Mesenteric fat pad (tissue), 1 donor: Measurements from ENCODE around the gene CELSR1. TPM values are rescaled to one million over a fixed set of nuclear protein-coding genes. Genes with fewer than 3 reads are reported as not detected.
"Not testable (repeated sequence)": the region's sequence is repeated elsewhere in the genome, so short reads cannot be mapped to it uniquely, and the experiment has no call there.

Source experiments
- DNase-seq: peaks from one replicate; pipeline ENCODE4 v3.0.0-alpha.2; 2020; ENCODE audit warnings: low spot score
- total RNA-seq: library from RNA; stranded (reverse); fragmentation: NEBNext Ultra II Directional; extraction: Animal tissue kit (Norgen Biotek cat#: 25700); gene quantifications from one replicate; pipeline ENCODE4 v1.2.1, GENCODE V29; 2021
- donor health status: DM: yes; HTN: yes; CAD: no.

Gene CELSR1
- total RNA-seq, 1 donor from 2014 or later = 1.8 TPM

GRCh38 chr22:46335201-46336118 lies 202.0 kb downstream of the CELSR1 start, which contains the start of gene TRMU:
Gene TRMU, plus strand, starts transcription at chr22:46335714. Its CDS starts 51 bp downstream, at chr22:46335765.
- peak; percentile 97 for DNase-seq

DNA sequence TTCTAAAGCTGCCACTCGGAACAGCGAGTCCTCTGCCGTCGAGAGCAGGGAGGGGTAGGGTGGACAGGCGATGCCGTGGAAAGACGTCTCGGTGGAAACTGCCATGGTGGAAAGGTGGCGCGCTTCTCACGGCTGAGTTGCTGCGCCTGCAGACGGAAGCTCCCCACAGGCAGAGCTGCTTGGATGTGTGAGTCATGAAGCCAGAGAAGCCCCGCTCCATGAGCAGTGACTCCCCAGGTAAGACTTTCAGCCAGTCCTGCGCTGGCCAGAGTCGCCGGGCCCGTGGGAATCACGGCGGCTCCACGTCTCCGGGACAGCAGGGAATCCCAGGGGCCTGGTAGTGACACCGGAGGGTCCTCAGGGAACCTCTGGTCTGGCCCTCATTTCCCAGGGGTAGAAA lies 205.9 kb downstream of the CELSR1 start:
- no peak for DNase-seq

- DNase-seq = no peak
Observed at GRCh38 chr22:46330426-46330825, 207.0 kb downstream of the CELSR1 start.

DNA sequence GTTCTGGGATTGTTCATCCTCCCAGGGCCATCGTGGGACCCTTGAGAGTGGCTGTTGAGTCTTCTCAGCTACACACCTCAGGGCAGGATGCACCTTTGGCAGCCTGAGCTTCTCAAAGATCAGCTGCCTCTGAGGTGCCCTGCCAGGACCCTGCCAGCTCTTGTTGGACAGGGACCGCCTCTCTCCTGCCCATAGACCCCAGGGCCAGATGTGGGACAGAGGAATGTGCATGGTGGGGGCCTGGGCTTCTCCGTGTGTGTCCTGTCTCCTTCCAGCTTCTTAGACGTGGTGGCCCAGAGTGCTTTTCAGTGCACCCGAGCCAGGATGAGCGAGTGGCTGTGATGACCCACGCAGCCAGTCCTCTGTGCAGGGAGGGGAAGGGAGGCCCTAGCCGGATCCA lies 207.8 kb downstream of the CELSR1 start:
- DNase-seq = no peak

DNA sequence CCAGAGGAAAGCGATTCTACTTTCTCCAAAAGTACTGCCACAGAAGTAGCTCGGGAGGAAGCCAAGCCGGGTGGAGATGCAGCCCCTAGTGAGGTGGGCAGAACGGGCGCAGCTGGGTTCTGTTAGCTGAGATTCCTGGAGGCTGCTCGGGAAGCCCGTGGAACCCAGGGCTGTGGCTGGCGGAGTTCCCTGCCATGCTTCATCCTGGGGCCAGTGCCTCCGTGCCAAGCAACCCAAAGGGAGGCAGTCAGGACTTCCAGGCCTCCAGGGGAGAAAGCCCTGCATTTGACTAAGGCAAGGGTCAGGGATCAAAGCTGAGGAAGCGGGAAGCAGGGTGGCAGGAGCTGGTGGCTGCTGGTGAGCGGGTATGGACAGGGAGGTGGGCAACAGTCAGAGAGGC lies 208.6 kb downstream of the CELSR1 start:
- DNase-seq = no peak

- DNase-seq = no peak
Observed at GRCh38 chr22:46327691-46328465, 209.5 kb downstream of the CELSR1 start.

DNA sequence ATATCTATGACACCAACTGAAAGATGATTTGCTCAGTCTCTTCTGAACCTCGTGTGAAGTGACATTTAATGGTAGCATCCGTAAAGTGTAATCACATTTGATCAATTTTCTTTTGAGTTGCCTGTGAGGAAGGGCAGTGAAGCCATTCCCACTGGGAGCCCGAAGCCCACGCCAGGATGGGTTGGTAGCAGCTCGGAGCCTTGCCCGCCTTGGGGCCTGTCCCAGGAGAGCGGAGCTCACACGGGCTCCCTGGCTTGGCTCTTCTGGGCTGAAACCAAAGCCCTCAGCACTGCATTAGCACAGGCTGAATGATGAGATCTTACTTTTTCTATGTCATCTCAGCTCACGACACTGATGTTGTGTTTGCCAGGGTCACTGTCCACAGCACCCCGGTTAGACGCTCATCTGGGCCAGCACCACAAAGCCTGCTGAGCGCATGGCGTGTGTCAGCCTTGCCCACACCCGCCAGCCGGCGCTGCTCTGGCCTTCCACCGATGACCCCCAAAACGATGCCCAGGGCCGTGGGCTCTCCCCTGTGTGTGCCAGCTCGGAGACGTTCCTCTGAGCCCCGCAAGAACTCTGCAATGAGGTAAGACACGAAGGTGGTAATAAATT lies 211.2 kb downstream of the CELSR1 start:
- no peak for DNase-seq

GRCh38 chr22:46323162-46323561 lies 214.3 kb downstream of the CELSR1 start:
- no peak for DNase-seq

DNA sequence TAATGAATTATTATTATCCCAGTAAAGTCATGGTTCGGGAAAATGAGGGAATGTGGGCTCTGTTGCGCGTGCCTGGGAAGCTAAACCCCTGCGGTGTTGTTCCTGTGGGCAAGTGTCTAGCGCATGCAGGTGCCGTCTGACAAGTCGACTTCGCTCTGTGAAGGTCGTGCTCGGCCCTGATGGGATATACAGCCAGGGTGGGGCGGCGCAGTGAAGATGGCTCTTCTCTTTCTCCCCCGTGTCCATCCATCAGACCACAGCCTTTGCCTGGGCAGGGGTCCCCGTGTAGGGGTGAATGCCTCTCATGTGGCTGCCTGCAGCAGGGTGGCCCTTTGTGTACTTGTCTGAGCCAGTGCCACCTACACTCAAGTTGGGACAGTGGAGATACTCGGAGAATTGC lies 214.7 kb downstream of the CELSR1 start:
- DNase-seq = no peak

- DNase-seq = no peak
Observed at GRCh38 chr22:46320716-46321386, 216.6 kb downstream of the CELSR1 start.

- no peak for DNase-seq
Observed at GRCh38 chr22:46320166-46320710, 217.2 kb downstream of the CELSR1 start.

GRCh38 chr22:46319319-46319718 lies 218.1 kb downstream of the CELSR1 start:
- no peak for DNase-seq

DNA sequence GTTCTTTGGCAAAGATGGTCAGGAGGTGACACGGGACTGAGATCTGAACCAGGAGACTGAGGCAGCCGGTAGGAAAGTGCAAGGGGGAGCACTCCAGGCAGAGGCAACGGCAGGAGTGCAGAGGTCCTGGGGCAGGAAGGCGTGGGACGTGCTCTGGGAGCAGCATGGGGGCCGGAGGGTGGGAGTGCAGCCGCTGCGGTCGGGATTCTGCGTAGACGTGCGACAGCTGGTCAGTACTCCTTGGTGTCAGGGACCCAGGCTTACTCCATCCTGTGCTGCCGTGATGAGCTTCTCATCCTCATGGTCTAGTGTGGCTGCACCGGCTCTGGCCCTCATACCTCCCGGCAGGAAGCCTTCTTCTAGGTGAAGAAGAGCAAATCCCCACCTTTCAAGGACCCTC lies 218.8 kb downstream of the CELSR1 start:
- no peak for DNase-seq

DNA sequence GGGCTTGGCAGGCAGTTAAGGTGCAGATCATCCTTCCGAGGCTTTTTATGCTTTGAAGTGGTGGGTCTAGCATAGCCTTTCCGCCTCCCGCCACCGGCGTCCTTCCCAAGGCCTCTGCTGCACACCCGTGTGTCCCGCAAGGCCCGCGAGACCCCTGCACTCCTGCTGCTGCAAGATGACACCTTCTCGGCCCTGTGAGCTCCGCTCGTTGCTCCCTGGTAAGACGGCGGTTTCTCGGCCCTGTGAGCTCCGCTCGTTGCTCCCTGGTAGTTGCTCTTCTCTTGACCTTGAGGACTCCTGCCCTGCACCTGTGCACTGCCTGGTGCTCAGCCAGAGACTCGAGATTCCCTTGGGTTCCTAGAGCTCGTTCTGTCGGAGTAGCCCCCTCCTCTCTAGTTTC lies 219.8 kb downstream of the CELSR1 start:
- DNase-seq = no peak

- DNase-seq = no peak
Observed at GRCh38 chr22:46315976-46316375, 221.4 kb downstream of the CELSR1 start.

GRCh38 chr22:46312848-46313247 lies 224.6 kb downstream of the CELSR1 start:
- not testable (repeated sequence) for DNase-seq

DNA sequence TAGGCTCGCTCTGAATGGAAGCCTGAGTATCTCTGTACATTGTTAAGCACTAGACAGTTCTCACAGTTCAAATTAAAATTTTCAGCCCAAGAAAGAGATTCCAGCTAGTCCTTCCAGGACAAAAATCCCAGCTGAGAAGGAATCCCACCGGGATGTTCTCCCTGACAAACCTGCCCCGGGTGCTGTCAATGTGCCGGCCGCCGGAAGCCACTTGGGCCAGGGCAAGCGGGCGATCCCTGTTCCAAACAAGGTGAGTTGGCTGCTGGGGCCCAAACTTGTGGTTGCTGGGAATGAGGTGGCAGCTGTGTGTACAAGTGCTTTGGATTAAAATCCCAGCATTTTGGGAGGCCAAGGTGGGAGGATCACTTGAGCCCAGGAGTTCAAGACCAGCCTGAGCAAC lies 225.4 kb downstream of the CELSR1 start:
- DNase-seq = no peak
